DMS79 treated with DMSO at 0.1 percent for 48 hours (cell line): ENCODE data around the gene PPP1R13B.

Source experiments
- DNase-seq: peaks from one replicate; lab custom pipeline; 2025; lab: John Stamatoyannopoulos, UW

Gene PPP1R13B

DNA sequence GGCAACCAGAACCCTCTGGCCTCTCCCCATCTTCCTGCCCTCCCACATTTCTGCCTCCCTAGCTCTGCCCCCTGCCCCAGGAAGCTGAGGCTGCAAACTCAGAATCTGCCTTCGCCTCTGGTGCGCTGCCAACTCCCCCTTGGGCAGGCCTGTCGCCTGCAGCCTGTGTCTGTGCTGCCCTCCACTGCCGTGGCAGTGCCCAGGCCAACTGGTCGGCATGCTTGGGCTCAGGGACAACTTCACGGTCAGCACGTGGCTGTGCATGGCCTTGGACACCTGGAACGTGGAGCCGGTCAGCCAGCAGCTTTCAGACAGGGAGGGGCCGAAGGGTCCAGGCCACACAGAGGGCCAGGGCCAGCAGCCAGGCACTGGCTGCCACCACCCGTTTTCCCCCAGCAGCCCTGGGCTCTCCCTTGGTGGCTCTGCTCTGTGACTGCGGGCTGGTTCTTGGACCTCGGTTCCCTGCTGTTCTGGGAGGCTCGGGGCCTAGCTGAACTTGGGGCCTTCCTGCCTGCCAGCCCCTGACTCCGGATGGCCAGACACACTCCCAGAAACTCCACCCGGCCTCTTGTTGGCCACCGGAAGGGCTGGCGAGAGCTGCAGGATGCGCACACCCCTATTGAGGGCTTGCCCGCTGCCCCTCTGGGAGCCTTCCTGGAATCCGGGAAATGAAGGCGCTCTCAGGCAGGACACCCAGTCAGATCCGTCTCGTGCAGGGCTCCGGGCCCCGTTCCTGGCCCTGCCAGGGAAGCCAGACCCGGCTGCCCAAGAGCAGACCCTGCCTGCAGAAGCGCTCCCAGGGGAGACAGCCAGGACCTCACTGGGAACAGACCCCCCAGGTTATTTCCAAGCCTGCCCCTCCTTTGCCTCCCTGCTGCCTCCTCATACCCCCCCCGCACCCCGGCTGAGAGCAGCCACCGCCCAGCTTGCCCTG lies 34.2 kb upstream of the PPP1R13B start:
- DNase-seq: no peak

DNA sequence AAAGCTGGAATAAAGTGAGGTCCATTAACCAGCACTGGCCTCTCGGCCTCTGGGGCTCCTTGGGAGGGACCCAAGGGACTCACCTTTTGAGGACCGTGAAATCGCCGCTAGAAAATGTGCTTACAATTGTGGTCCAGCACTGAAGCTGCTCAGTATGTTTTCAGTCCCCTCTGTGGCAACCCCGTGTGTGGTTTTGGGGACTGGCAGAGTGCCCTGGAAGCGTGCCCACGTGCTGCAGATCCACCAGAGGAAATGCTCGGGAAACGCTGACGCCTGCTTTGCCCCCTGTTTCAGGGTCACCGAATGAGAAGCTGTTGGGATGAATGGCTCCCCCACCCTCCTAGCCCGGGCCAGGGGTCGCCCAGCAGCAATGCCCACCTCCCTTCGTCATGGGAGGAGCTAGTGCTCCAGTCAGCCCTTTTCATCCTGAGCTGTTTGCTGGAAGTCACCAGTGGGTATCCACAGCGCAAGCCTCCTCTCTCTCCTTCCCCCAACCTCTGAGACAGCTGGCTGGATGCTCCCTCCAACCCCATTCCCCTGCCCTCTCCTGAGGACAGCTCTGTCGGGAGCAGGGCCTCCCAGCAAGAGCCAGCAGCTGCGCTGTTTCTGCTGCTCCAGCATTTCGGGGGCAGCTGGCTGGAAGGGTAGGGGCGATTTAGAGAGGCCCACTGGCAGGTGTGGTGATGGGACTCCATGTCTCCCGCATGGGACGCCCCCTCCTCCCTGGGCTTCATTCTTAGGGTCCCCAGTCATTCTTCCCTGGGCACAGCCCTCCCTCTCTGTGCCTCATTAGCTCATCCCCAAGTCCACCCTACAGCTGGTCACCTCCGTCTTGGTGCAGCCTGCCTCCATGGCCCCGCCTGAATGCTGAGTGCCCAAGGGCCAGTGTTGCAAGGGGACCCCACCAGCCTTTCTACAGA lies 33.2 kb upstream of the PPP1R13B start:
- peak; percentile 84 for DNase-seq

DNA sequence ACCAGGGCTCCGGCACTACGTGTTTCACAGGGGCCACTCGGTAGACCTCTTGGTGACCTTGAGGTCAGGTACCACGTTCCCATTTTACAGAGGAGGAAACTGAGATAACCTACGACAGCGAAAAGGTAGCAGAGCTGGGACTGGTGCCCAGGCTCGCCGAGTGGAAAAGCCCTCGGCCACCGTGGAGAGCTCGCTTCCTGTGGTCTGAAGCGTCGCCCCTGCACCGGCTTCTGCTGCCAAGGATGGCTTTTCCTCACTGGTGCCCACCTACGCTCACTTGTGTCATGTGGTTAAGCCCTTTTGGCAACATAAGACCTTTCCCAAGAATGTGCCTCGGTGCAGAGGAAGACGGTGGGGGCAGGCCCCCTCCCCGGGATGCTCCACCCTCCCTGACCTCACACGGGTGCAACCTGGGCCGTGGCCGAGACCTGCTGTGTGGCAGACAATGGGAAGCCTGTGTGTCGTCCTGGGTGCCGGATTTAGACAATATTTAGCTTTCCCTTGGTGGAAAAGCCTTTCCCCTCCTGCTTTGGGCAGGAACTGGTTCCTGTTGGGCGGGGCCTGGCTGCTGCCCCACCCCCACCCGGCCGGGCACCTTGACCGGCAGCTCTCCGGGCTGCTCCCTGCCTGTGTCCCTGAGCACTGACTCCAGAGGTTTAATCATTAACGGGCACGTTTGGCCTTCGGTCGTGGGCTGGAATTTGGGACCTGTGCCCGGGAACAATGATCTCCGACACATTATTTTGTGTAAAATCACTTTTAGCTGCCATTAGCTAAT lies 32.4 kb upstream of the PPP1R13B start:
- peak; percentile 83 for DNase-seq

DNA sequence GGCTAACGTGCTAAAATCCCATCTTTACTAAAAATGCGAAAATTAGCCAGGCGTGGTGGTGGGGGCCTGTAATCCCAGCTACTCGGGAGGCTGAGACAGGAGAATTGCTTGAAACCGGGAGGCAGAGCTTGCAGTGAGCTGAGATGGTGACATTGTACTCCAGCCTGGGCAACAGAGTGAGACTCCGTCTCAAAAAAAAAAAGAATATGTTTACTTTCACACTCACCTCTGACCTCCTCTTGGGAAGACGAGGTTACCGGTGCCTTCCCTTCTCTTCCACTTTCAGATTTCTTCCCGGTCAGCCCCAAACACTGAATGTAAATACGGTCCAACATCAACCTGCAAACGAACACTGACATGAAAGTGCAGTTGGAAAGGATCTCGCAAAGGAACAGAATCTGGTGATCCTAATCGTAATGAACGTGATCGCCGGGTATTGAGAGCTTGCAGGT lies 31.8 kb upstream of the PPP1R13B start:
- DNase-seq: no peak

DNA sequence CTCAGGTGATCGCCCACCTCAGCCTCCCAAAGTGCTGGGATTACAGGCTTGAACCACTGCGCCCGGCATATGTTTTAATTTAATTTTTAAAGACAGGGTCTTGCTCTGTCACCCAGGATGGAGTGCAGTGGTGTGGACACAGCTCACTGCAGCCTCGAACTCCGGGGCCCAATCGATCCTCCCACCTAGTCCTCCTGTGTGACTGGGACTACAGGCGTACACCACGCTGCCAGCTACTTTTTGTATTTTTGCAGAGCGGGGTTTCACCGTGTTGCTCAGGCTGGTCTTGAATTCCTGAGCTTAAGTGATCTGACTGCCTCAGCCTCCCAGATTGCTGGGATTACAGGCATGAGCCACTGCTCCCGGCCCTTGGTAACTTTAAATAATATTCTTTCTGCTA lies 30.8 kb upstream of the PPP1R13B start:
- no peak for DNase-seq

DNA sequence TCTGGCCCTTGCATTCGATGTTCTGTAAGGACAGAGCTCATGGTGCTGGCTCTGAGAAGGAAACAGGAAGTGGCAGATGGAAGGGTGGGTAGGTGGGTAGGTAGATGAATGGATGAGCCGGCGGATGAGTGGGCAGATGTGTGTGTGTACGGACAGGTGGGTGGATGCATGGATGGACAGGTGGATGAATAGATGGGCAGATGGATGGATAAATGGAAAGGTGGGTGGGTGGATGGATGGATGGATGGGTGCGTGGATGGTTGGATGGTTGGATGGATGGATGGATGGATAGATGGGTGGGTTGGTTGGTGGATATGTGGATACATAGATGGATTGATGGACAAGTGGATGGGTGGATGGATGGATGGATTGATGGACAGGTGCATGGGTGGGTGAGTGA lies 27.6 kb upstream of the PPP1R13B start:
- DNase-seq: no peak

DNA sequence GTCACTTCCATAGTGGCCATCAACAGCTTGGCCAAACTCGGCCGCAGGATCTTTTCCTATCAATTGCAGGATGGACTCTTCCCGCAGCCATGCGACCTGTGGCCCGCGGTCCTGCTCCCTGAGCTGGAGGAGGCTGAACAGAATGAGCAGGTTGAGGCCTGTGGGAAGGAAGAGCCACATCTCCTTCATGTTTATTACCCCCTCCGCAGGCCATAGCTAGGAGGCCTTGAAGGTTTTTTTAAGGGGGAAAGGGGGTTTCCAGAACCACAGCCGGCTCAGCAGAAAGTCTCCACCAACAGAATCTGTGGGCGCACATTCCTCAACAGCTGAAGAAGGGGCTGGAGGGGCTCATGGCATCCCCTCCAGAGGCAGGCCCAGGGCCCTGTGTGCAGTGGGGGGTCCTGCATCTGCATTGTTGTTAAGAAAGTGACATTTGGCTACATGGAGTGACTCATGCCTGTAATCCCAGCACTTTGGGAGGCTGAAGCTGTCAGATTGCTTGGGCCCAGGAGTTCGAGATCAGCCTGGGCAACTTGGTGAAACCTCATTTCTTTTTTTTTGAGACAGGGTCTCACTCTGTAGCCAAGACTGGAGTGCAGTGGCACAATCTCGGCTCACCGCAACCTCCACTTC lies 25.2 kb upstream of the PPP1R13B start:
- no peak for DNase-seq

DNA sequence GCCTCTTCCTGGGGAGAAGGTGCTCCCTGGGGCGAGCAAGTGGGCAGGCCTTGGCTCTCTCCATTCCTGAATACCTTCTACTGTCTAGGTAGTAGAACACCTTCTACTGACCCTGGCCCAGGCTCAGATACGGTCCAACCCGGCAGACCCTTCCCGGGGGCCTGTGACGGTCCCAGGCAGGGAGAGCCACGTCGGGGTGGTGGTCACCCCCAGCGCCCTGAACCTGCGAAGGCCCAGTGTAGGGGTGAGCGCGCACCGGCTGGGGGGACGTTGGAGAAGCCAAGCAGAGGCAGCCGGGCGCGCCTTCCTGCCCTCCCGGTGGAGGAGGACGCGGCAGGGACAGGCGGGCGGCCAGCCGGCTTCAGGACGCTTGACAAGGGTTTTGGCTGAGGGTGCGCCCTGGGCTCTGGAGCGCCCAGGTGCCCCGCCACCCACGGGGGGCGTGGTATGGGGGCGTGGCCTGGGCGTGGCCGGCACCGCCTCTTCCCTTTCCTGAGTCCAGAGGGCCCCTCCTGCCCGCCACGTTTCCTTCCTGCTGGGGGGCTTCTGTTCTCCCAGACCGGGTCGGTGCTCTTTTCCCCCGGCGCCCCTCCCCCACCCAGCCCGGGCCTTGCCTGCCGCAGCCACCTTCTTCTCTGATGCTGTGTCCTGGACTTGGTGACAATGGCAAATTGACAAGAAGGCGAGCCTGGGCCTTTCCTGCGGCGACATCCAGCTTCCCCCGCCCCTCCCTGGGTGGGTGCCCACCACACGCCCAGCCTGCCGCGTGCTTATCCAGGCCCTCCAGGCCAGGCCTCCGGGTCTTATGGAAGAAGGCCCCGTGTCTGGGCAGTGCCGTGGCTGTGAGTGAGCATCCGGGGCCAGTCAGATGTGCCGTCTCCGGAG lies 24.5 kb upstream of the PPP1R13B start:
- no peak for DNase-seq

DNA sequence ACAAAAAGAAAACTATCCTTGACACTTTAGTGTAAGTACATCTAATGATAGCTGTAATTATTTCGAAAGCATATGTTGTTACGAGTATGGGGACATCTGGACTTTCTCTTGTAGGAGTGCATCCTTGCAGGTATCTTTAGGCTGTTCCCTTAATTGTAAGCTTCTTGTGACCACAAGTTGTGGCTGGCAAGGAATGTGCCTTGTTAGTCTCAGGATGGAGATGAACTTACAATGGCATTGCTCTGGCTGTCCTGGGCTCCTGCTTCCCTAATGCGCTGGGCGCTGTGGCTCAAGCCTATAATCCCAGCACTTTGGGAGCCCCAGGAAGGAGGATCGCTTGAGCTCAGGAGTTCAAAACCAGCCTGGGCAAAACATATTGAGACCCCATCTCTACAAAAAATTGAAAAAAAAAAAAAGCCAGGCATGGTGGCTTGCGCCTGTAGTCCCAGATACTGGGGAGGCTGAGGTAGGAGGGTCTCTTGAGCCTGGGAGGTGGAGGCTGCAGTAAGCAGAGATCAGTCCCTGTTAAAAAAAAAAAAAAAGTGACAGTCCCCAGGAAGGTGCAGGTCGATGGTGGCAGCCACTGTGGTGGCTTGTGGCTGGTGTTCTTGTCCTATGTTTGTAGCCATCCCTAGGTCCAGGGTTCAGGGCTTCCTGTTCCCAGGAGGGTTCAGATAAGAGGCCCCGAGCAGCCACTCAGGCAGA lies 23.7 kb upstream of the PPP1R13B start:
- no peak for DNase-seq

DNA sequence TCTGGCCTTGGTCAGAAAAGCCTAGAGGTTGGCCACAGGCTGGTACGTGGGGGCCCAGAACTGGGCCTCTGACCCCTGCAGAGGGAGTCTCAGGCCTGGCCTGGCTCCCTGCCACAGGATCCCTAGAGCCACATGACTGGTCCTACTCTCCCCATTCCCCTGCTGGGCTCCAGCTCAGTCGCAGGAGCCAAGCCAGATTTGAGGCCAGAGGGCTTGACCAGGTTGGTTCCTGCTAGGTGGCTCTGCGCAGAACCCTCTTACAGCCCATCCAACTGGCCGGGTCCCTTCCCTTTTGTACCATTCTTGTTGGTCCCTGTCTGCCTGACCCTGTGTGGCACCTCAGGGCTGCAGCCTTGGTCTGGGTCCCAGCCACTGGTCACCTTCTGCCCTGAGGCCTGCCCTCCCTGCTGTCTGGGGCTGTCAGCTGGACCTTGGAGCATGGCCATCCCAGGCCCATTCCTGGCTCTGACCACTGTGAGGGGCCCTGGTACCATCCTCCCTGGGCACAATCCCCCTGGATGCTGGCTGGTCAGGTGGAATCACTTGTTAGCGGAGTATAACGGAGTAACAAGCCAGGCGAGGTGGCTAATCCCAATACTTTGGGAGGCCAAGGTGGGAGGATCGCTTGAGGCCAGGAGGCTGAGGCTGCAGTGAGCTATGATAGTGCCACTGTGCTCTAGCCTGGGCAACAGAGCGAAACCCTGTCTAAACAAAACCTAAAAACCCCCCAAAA lies 22.9 kb upstream of the PPP1R13B start:
- no peak for DNase-seq

DNA sequence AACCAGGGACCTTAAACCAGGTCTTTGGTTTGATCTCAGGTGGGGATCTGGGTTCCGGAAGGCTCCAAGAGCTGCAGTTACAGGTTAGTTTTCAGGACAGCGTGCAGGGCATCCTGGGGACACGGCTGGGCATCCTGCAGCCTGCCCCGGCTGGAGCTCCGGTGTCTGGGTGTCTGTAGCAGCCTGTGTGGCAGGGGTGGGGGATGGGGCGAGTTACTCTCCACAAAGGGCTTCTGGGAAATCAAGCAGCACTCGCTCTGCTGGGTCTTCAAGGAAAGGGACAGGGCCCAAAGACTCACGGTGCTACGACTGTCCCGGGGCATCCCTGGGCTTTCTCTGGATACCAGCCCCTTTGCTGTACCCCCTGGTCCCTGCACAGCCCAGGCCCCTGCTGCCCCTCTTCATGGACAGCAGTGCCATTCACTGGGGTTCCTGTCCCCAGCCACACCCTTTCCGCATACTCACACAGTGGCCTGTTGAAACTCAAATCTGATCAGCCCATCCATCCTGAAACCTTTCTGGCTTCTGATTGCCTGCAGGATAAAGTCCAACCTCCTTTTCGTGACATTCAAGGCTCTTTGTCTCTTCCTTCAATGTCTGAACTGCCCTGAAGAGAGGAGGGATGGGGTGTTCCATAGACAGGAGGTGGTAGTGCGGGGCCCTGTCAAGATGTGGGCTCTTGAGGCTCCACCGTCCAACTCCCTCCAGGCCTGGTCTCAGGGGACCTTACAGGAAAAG lies 22.2 kb upstream of the PPP1R13B start:
- DNase-seq: no peak

DNA sequence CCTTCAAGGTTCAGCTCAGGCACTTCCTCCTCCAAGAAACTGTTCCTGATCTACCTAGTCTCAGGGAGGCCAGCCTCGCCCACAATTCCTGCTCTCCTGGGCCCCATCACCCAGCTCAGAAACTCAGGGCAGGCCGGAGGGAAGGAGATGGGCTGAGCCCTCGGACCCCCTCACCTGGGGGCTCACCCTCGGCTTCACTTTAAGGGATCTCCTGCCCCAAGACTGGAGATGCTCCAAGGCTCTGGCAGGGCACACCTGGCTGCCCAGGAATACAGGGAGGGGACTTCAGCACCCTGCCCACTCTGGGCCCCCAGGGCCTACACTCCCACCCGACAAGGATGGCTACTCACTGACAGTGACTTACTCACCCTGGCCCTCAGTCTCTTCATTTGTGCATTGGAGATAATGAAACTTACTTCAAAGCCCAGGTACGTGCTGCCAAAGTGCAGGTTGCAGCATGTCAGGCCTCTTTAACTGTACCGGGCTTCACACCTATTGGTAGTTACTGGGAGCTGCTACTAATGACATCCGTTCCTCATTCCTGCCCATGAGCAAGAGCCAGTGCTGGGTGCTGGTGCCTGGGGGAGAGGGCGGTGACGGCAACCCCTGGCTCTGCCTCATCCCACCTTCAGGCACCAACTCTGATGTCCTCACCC lies 21.0 kb upstream of the PPP1R13B start:
- DNase-seq: peak; percentile 24

DNA sequence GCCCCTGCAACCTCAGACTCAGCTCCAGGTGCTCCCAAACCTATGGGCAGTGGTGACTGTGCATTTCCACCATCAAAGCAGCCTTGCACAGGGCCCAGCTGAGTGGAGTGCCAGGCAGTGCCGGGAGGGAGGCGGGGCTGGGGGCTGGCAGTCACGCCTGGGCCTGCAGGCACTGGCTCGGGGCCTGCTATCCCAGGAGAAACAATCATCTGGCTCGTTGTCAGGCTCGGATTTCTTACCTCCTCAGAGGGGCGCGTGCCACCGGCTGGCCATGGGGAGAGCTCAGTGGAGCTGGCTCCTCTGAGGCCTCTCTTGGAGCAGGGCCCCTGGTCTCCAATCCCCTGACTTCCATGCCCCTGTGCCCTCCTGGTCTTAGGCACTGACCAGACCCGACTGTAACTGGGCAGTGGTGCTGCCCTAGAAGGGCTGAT lies 20.2 kb upstream of the PPP1R13B start:
- peak; percentile 96 for DNase-seq

DNA sequence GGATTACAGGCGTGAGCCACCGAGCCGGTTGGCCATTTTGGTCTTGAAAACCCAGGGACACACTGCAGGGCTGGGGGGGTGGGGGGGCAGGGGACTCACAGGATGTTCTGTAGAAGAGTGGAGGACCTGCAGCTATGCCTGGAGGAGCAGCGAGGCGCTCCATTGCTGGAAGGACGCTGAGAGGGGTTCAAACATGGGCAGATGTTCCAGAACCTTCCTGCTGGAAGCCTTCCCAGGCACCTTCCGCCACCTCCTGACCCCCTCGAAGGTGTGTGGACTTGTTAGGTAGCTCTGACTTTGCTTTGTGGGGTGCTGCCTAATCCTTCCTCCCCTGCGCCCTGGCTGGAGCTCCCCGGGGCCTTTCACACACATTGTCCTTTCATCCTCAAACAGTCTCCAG lies 19.6 kb upstream of the PPP1R13B start:
- DNase-seq: no peak

DNA sequence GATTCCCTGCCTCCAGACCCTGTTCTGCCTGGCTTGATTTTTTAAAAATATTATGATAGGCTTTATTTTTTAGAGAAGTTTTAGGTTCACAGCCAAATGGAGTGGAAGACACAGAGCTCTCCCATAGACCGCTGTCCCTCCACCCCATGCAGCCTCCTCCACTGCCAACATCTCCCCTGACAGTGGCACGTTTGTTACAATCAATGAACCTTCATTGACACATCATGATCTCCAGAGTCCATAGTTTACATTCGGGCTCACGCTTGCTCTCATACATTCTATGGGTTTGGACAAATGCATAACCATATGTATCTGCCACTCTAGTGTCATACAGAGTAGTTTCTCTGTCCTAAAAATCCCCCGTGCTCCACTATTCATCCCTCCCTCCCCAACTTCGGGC lies 15.9 kb upstream of the PPP1R13B start:
- no peak for DNase-seq

DNA sequence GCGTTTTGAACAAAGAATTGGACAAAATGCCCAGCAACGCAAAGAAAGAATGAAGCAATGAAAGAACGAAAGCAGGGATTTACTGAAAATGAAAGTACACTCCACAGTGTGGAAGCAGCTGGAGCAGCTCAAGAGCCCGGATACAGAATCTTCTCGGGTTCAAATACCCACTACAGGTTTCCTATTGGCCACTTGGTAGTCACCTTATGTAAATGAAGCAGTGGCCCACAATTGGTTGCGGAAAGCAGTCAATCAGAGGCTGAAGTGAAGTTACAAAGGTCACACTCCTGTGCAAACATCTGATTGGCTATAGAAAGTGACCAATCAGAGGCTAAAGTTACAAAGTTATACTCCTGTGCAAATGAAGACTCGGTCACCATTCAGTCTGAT lies 15.0 kb upstream of the PPP1R13B start:
- no peak for DNase-seq

DNA sequence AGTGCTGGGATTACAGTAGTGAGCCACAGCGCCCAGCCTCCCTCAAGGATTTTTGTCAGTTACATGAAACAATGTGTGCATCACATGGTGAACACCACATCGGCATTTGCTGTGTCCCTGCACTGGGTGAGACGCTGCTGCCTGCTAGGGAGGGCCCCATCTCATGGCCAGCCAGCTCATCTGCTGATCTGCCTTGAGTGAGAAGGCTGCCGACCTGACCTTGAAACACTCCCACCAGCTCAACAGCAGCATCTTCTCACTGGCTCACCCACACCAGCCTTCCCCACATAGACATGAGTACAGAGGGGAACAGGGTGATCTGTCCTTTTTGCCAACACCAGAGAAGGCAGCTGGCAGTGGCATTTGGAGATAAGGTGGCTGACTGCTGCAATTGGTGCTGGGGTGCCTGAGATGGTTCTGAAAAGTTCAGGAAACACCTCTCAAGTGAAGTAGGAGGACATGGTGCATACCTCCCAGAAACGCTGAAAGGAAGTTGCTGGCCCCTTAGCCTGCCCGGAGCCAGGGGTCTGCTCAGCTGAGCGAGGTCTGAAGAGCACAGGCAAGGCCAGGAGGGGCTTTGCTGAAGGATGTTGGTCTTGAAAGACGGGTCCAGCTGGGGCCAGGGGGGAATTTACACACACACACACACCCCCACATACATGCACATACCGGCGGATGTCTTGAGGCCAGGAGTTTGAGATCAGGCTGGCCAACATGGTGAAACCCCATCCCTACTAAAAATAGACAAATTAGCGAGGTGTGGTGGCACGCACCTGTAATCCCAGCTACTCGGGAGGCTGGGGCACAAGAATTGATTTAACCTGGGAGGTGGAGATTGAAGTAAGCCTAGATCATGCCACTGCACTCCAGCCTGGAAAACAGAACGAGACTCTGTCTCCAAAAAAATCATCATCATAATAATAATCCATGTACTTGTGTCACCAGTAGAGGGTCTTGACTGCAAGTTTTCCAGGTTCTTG lies 14.3 kb upstream of the PPP1R13B start:
- DNase-seq: no peak
